Measurements from ENCODE around the gene SLC25A30.

The SLC25A30 gene

GRCh38 chr13:45372189-45373161 lies 45.7 kb downstream of the SLC25A30 start:
- no peak overlapping the region for H3K4me3 ChIP-seq (replicated peaks; ENCODE audit: low read depth, low read length)
- TF ChIP-seq CTCF (IDR thresholded peaks at IDR 0.05; ENCODE audit: low read length, missing control alignments) = no peak
- no peak for DNase-seq (ENCODE audit: low read depth)

GRCh38 chr13:45370922-45371406 lies 47.2 kb downstream of the SLC25A30 start:
- peak; percentile 89 for TF ChIP-seq CTCF (IDR thresholded peaks at IDR 0.05; ENCODE audit: low read length, missing control alignments)
- no peak overlapping the region for H3K4me3 ChIP-seq (replicated peaks; ENCODE audit: low read depth, low read length)
- DNase-seq (ENCODE audit: low read depth) = peak; percentile 88

- TF ChIP-seq CTCF (IDR thresholded peaks at IDR 0.05; ENCODE audit: low read length, missing control alignments) = no peak
- H3K4me3 ChIP-seq (replicated peaks; ENCODE audit: low read depth, low read length) = no peak overlapping the region
- DNase-seq (ENCODE audit: low read depth) = no peak
Observed at GRCh38 chr13:45369116-45369515, 49.1 kb downstream of the SLC25A30 start.

- no peak overlapping the region for H3K4me3 ChIP-seq (replicated peaks; ENCODE audit: low read depth, low read length)
- no peak for TF ChIP-seq CTCF (IDR thresholded peaks at IDR 0.05; ENCODE audit: low read length, missing control alignments)
- DNase-seq (ENCODE audit: low read depth) = no peak
Observed at GRCh38 chr13:45368571-45368970, 49.6 kb downstream of the SLC25A30 start.

- no peak for TF ChIP-seq CTCF (IDR thresholded peaks at IDR 0.05; ENCODE audit: low read length, missing control alignments)
- no peak overlapping the region for H3K4me3 ChIP-seq (replicated peaks; ENCODE audit: low read depth, low read length)
- no peak for DNase-seq (ENCODE audit: low read depth)
Observed at GRCh38 chr13:45368005-45368404, 50.2 kb downstream of the SLC25A30 start.

GRCh38 chr13:45367358-45367757 lies 50.8 kb downstream of the SLC25A30 start:
- H3K4me3 ChIP-seq (replicated peaks; ENCODE audit: low read depth, low read length) = no peak overlapping the region
- TF ChIP-seq CTCF (IDR thresholded peaks at IDR 0.05; ENCODE audit: low read length, missing control alignments) = no peak
- peak; percentile 79 for DNase-seq (ENCODE audit: low read depth)
